ENCODE results near the gene GPR148. TPM values are rescaled to one million over a fixed set of nuclear protein-coding genes. Genes with fewer than 3 reads are reported as not detected.

GPR148 gene
- total and polyA plus RNA-seq, 2 of the 4 experiments (the other 2 are of a cell fraction) = not detected

DNA sequence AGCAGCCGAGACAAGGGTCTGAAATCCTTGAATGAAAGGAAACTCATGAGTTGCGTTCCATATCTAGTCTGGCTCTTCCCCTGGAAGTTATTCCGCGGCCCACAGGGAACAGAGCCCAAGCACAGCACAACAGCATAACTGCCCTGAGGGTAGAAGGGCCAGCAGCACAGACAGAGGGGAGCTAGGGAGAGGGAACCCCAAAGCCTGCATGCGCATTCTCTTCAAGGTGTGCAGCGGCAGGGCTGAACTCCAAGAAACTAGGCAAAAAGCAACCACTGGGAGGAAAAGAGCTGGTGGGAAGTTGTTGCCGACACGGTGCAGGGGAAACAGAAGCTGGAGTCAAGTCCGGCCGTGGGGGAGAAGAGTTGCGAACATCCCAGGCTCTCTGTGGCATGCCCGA, 11.8 kb downstream of the GPR148 start:
- Histone ChIP-seq H2AFZ (replicated peaks; ENCODE audit: low read length, poor library complexity) (no peak overlapping the region), H2BK20ac (ENCODE audit: low read depth, low read length) (no peak overlapping the region), H3K4me1 (ENCODE audit: control insufficient read depth, insufficient read depth, low read length) (no peaks in the 10 kb centered on the region), H2BK5ac (ENCODE audit: low read depth, low read length, poor library complexity, severe bottlenecking) (no peak overlapping the region), H3K9ac (ENCODE audit: low read depth, low read length) (no peak overlapping the region), H3K56ac (ENCODE audit: extremely low read depth, insufficient read depth, low read length) (no peak overlapping the region), H3K9me3 (ENCODE audit: control insufficient read depth, insufficient read depth, low read length) (0 out of 2 replicates have a peak, but pooled peaks cover 2% of the 10 kb centered on the region), H4K20me1 (ENCODE audit: insufficient read depth, low read length) (no peaks in the 10 kb centered on the region), H2BK120ac (ENCODE audit: low read depth, low read length) (no peak overlapping the region), H3K23ac (ENCODE audit: low read depth, low read length) (no peak overlapping the region), H4K91ac (ENCODE audit: insufficient read depth, low read depth, low read length) (no peak overlapping the region), H4K5ac (ENCODE audit: low read depth, low read length) (no peak overlapping the region), H3K27ac (ENCODE audit: insufficient read depth, low read length) (no peak overlapping the region), H3K14ac (replicated peaks; ENCODE audit: low read depth, low read length) (no peak overlapping the region), H2AK9ac (replicated peaks; ENCODE audit: low read depth, low read length, poor library complexity) (no peak overlapping the region), H3K27me3 (ENCODE audit: control insufficient read depth, insufficient read depth, low read length) (no peaks in the 10 kb centered on the region), H3K36me3 (ENCODE audit: control insufficient read depth, insufficient read depth, low read length) (no peaks in the 10 kb centered on the region), H2AK5ac (ENCODE audit: low read depth, low read length) (no peak overlapping the region), H3K9me1 (ENCODE audit: insufficient read depth, low read length) (no peaks in the 10 kb centered on the region), H3K4me2 (ENCODE audit: low read depth, low read length) (no peak overlapping the region), H4K8ac (ENCODE audit: low read depth in 2 of 2, low read length in 2 of 2) (no peak overlapping the region), H3K4me3 (ENCODE audit: insufficient read depth, low read depth, low read length) (no peak overlapping the region), H3K79me1 (ENCODE audit: low read depth in 1 of 2, low read length in 2 of 2) (no peaks in the 10 kb centered on the region), H2BK15ac (ENCODE audit: low read depth, low read length) (no peak overlapping the region), H3K4ac (ENCODE audit: low read depth, low read length) (no peak overlapping the region), H3K18ac (ENCODE audit: low read depth, low read length) (no peak overlapping the region)
- TF ChIP-seq CEBPB (IDR thresholded peaks at IDR 0.05; ENCODE audit: low read depth, low read length) = no peak
- TF ChIP-seq MXI1 (IDR thresholded peaks at IDR 0.05; ENCODE audit: borderline replicate concordance, low read depth, low read length) = no peak
- TF ChIP-seq RCOR1 (IDR thresholded peaks at IDR 0.05; ENCODE audit: insufficient replicate concordance, low read length) = no peak
- no peak for TF ChIP-seq CTCF (conservative IDR thresholded peaks at IDR 0.05; ENCODE audit: low read depth, low read length)
- no peak for TF ChIP-seq FOS (IDR thresholded peaks at IDR 0.05; ENCODE audit: low read depth, low read length)
- TF ChIP-seq NFE2L2 (IDR thresholded peaks at IDR 0.05; ENCODE audit: low read depth, low read length) = no peak
- TF ChIP-seq SMC3 (IDR thresholded peaks at IDR 0.05; ENCODE audit: low read depth, low read length) = no peak
- no peak for TF ChIP-seq BHLHE40 (IDR thresholded peaks at IDR 0.05; ENCODE audit: low read depth, low read length)
- TF ChIP-seq CHD1 (IDR thresholded peaks at IDR 0.05; ENCODE audit: low read depth, low read length) = no peak
- TF ChIP-seq MAFK (IDR thresholded peaks at IDR 0.05; ENCODE audit: low read depth, low read length) = no peak
- TF ChIP-seq ELK1 (IDR thresholded peaks at IDR 0.05; ENCODE audit: borderline replicate concordance, low read depth, low read length) = no peak
- TF ChIP-seq RAD21 (IDR thresholded peaks at IDR 0.05; ENCODE audit: low read length) = no peak
- no peak for DNase-seq
- intact Hi-C loops (cut with micrococcal nuclease) (no loop called here), dilution Hi-C loops (cut with HindIII; ENCODE audit: low sequenced_read_pairs, unreplicated experiment) (no loop called here), in situ Hi-C loops (cut with MboI; ENCODE audit: low sequenced_read_pairs) (no loop called here)
- no peak for ATAC-seq (ENCODE audit: low read depth)
- POLR2A ChIA-PET (ENCODE audit: unreplicated experiment) = no interaction called here
- CTCF ChIA-PET = no interaction called here
- 80% methylated on average over 3 of the region's 12 CpGs; no CpG with 5 or more reads in 1 of the 2 experiments for WGBS, 2 experiments (ENCODE audit: extremely low coverage in 2 of 2, insufficient read length in 1 of 2)
- BruUV-seq (replicated peaks) = no TSS peak

Measured in IMR-90 (cell line).